PC-3 (cell line): ENCODE measurements around the gene VTI1A.

Experiments
- EZH2 ChIP-seq: fragments of 300-600 bp; sonication (generic); IDR thresholded peaks from one replicate; pipeline ENCODE4 v1.6.1; 2017; ENCODE audit warnings: antibody characterized with exemption, mild to moderate bottlenecking, low read length; ENCODE audit not compliant: unreplicated experiment
- TF ChIP-seq, protein P1 (sequence below): fragments of 300-600 bp; sonication (generic); conservative IDR thresholded peaks from 2 replicates; pipeline ENCODE4 v1.5.1; 2017; ENCODE audit warnings: antibody characterized with exemption, low read depth, mild to moderate bottlenecking, low read length

DNA sequence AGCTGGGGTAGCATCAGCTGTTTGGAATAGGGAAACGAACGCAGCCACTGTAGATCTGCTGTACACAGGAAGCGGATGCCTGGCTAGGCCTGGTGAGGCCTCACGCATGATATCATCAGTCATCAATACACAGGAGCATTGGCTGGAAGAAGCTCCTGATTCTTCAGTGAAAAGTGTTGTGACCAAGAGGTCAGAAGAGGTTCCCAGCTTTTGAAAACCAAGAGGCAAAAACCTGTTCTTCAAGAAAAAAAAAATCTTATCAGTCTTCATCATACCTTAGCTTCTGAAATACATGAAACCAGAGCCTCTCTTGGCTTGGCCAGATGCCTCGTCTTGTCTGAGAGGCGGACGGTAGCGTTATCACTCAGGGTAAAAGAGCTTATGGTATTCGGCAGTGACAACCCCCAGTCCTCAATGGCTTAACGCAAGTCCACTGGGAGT is 363.7 kb downstream of the VTI1A start:
- TF ChIP-seq, protein P1, sequence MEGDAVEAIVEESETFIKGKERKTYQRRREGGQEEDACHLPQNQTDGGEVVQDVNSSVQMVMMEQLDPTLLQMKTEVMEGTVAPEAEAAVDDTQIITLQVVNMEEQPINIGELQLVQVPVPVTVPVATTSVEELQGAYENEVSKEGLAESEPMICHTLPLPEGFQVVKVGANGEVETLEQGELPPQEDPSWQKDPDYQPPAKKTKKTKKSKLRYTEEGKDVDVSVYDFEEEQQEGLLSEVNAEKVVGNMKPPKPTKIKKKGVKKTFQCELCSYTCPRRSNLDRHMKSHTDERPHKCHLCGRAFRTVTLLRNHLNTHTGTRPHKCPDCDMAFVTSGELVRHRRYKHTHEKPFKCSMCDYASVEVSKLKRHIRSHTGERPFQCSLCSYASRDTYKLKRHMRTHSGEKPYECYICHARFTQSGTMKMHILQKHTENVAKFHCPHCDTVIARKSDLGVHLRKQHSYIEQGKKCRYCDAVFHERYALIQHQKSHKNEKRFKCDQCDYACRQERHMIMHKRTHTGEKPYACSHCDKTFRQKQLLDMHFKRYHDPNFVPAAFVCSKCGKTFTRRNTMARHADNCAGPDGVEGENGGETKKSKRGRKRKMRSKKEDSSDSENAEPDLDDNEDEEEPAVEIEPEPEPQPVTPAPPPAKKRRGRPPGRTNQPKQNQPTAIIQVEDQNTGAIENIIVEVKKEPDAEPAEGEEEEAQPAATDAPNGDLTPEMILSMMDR, result no peak
- no peak for TF ChIP-seq EZH2
